Tibial artery (tissue), 4 donors: ENCODE measurements around the gene STK24.
A peak's percentile ranks its signal among the peaks of the same experiment; 100 is the strongest.

Source experiments
- DNase-seq, 2 donors: peaks; one replicate each; pipeline ENCODE4 v3.0.0-alpha.2; 2019
- H3K27ac ChIP-seq, 2 donors: fragments of 200-600 bp; sonication (generic) in 1 of 2; 1 replicate in 1 of 2; 2 replicates in 1 of 2; pipeline ENCODE4 v1.5.1; 2018 to 2019; ENCODE audit warnings: mild to moderate bottlenecking in 1 of 2
- H3K27me3 ChIP-seq, 2 donors: fragments of 200-600 bp; sonication (generic) in 1 of 2; one replicate each; pipeline versions ENCODE4 v1.5.1 to v1.6.0; 2016 to 2019
- H3K36me3 ChIP-seq, 3 donors: fragments of 200-600 bp; sonication (generic) in 2 of 3; one replicate each; pipeline ENCODE4 v1.5.1; 2016 to 2019; ENCODE audit warnings: mild to moderate bottlenecking in 2 of 3
- H3K4me1 ChIP-seq, 4 donors: fragments of 200-600 bp; sonication (generic) in 2 of 4; 1 replicate in 3 of 4; 2 replicates in 1 of 4; pipeline ENCODE4 v1.5.1; 2016 to 2019
- H3K4me3 ChIP-seq, 2 donors: fragments of 200-600 bp; sonication (generic) in 1 of 2; 1 replicate in 1 of 2; 2 replicates in 1 of 2; pipeline ENCODE4 v1.5.1; 2018 to 2019; ENCODE audit warnings: mild to moderate bottlenecking in 2 of 2
- H3K9me3 ChIP-seq, 3 donors: fragments of 200-600 bp; sonication (generic) in 1 of 3; one replicate each; pipeline ENCODE4 v1.5.1; 2016 to 2019
- CTCF ChIP-seq, 2 experiments: fragments of 200-600 bp in 1 of 2; fragments of 450-650 bp in 1 of 2; IDR thresholded peaks; one replicate each; pipeline ENCODE4 v1.5.1; 2017 to 2019; ENCODE audit warnings: antibody characterized with exemption in 2 of 2, mild to moderate bottlenecking in 1 of 2, moderate library complexity in 1 of 2
- intact Hi-C: fragments of 100-400 bp; cut with DNase I; formaldehyde crosslinking; loops from one replicate; pipeline ENCODE4 v1.15.0; 2023; ENCODE audit warnings: low total_unique reads

STK24 gene

DNA sequence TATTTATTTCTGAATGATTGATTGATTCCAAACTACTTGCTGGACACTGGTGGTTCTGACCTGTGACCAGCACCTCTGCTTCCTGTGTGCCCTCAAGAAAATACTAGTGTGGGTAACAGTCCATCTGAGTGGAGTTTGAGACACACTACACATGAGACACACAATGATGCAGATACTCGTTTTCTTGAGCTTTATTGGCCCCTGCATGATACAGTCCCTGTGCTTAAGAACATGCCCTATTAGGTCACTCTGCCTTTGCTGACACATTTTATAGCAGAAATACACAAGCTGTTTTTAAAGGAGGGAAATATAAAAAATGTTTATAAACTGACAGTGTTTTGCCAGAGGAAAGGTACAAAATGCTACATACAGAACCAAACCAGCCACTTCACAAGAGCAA, 126.9 kb downstream of the STK24 start:
- intact Hi-C loops, result no loop called here
- Histone ChIP-seq H3K36me3 (peaks cover 12 to 44% (median 34%) of the 10 kb centered on the region in 3 donors), H3K27me3 (no peaks in the 10 kb centered on the region), H3K27ac (peak overlapping the region; percentile 77 to 80), H3K4me3 (no peak overlapping the region), H3K4me1 (peaks cover 0 to 70% (median 42%) of the 10 kb centered on the region in 4 donors), H3K9me3 (no peaks in the 10 kb centered on the region)
- no peak for DNase-seq
- TF ChIP-seq CTCF (IDR thresholded peaks at IDR 0.05), result no peak

GRCh38 chr13:98449273-98449672, 127.6 kb downstream of the STK24 start:
- peaks cover 12 to 45% (median 34%) of the 10 kb centered on the region in 3 donors for H3K36me3 ChIP-seq

GRCh38 chr13:98448642-98448928, 128.3 kb downstream of the STK24 start:
- no peaks in the 10 kb centered on the region for H3K9me3 ChIP-seq
- H3K36me3 ChIP-seq, result peaks cover 12 to 51% (median 34%) of the 10 kb centered on the region in 3 donors
- TF ChIP-seq CTCF (IDR thresholded peaks at IDR 0.05), result no peak
- intact Hi-C loops, result loop anchor here (10.0 kb wide), 1 partner anchor 136 kb away; no protein-coding TSS in a partner anchor
- peak overlapping the region in 1 of 2 donors; percentile 77 for H3K27ac ChIP-seq
- H3K4me1 ChIP-seq, result peaks cover 0 to 56% (median 30%) of the 10 kb centered on the region in 4 donors
- no peaks in the 10 kb centered on the region for H3K27me3 ChIP-seq
- no peak overlapping the region for H3K4me3 ChIP-seq
- no peak for DNase-seq

More at GRCh38 chr13:98449273-98449672, 127.6 kb downstream of the STK24 start:
- Histone ChIP-seq H3K27ac (peak overlapping the region; percentile 77 to 80), H3K4me3 (no peak overlapping the region), H3K9me3 (no peaks in the 10 kb centered on the region), H3K4me1 (peaks cover 0 to 63% (median 35%) of the 10 kb centered on the region in 4 donors), H3K27me3 (no peaks in the 10 kb centered on the region)
- DNase-seq, result no peak
- no peak for TF ChIP-seq CTCF (IDR thresholded peaks at IDR 0.05)
- intact Hi-C loops, result loop anchor here (10.0 kb wide), 1 partner anchor 136 kb away; no protein-coding TSS in a partner anchor

DNA sequence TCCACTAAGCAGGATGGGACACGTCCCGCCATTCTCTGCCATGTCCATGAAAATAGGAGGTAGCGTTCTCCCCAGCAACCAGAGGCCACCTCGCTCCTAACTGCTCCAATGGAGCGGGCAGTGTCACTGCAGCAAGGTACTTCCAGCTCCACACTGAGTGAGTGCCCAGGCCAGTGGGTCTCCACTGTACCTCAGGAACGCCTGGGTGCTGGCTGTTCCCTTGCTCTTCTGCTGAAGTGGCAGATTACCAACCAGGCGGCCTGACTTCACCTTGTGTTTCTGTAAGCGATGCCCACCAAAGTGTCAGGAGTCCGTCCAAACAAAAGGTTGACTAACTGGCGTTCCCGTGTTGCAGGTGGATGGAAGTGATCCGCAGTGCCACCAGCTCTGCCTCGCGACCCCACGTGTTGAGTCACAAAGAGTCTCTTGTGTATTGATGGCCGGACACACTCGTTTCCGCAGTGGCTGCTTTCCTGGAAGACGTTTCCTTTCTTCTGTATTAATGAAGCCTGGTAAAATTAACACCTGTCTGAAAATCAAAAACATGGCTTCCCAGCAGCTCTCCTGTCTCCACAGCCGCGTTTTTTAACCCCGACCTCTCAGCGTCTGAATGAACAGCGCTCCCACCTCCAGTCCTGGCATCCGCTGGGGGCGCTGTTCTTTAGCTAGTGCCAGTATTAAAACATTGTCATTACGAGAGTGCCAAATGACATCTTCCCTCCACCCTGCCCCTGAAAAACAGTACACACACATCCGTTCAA, 128.8 kb downstream of the STK24 start:
- peaks cover 12 to 52% (median 34%) of the 10 kb centered on the region in 3 donors for H3K36me3 ChIP-seq
- H3K27me3 ChIP-seq, result no peaks in the 10 kb centered on the region
- intact Hi-C loops, result loop anchor here (10.0 kb wide), 1 partner anchor 137 kb away; no protein-coding TSS in a partner anchor
- H3K9me3 ChIP-seq, result no peaks in the 10 kb centered on the region
- H3K27ac ChIP-seq, result no peak overlapping the region
- H3K4me1 ChIP-seq, result peaks cover 0 to 51% (median 28%) of the 10 kb centered on the region in 4 donors
- H3K4me3 ChIP-seq, result no peak overlapping the region
- DNase-seq, result no peak
- peak in 1 of 2 experiments; percentile 37 for TF ChIP-seq CTCF (IDR thresholded peaks at IDR 0.05)

- DNase-seq, result no peak
- peaks cover 0 to 42% (median 26%) of the 10 kb centered on the region in 4 donors for H3K4me1 ChIP-seq
- no peak for TF ChIP-seq CTCF (IDR thresholded peaks at IDR 0.05)
- peaks cover 12 to 52% (median 34%) of the 10 kb centered on the region in 3 donors for H3K36me3 ChIP-seq
- H3K4me3 ChIP-seq, result no peak overlapping the region
- no peaks in the 10 kb centered on the region for H3K9me3 ChIP-seq
- H3K27me3 ChIP-seq, result no peaks in the 10 kb centered on the region
- H3K27ac ChIP-seq, result peak overlapping the region in 1 of 2 donors; percentile 42
- intact Hi-C loops, result loop anchor here (10.0 kb wide), 1 partner anchor 138 kb away; no protein-coding TSS in a partner anchor
These were observed 129.8 kb downstream of the STK24 start for GRCh38 chr13:98447130-98447529.
